NCI-H2227 treated with DMSO at 0.1 percent for 48 hours (cell line): ENCODE data around the gene SMCO4.

Experiments used
- DNase-seq: peaks from one replicate; lab custom pipeline; 2025; lab: John Stamatoyannopoulos, UW

SMCO4 gene

GRCh38 chr11:93528757-93529645 is 14.2 kb downstream of the SMCO4 start:
- peak; percentile 19 for DNase-seq

- DNase-seq = no peak
These were observed 14.9 kb downstream of the SMCO4 start for GRCh38 chr11:93528252-93528651.

GRCh38 chr11:93526641-93527583 is 16.3 kb downstream of the SMCO4 start:
- DNase-seq = no peak

GRCh38 chr11:93526346-93526633 is 16.9 kb downstream of the SMCO4 start:
- no peak for DNase-seq

- DNase-seq = no peak
These were observed 17.4 kb downstream of the SMCO4 start for GRCh38 chr11:93525601-93526345.

- DNase-seq = no peak
These were observed 18.3 kb downstream of the SMCO4 start for GRCh38 chr11:93524858-93525257.

DNA sequence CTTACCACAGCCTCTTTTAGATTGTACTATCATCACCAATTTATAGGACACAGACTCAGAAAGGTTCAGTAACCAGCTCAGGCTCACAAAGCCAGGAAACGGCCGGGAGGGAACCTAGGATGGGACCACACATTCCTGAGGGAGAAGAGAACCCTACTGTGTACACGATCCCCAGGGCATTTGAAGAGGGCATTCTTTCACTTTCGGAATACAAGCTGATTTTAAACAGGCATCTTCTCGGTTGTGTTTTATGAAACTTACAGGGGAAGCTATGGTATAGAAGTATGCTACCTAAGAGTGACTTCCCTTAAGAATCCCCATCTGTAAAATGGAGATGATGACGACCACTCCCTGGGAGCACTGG is 19.0 kb downstream of the SMCO4 start:
- no peak for DNase-seq

GRCh38 chr11:93520726-93521509 is 22.3 kb downstream of the SMCO4 start:
- DNase-seq = no peak

DNA sequence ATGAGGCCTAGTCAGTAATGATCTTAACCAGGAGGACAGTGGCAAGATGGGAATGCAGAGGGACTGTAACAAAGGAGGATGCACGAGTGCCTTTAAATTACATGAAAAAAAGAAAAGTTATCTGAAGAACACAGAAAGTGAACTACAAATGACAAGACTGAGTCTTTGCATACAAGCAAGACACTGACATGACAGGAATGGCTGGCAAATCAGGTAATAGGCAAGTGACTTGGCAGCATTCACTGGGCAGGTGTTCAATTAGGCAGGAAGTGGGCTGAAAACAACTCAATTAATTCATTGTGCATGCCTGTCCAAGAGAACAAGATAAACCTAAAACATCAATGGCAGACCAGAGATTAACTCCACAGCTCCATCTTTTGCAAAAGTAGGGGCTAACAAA is 24.0 kb downstream of the SMCO4 start:
- DNase-seq = no peak

DNA sequence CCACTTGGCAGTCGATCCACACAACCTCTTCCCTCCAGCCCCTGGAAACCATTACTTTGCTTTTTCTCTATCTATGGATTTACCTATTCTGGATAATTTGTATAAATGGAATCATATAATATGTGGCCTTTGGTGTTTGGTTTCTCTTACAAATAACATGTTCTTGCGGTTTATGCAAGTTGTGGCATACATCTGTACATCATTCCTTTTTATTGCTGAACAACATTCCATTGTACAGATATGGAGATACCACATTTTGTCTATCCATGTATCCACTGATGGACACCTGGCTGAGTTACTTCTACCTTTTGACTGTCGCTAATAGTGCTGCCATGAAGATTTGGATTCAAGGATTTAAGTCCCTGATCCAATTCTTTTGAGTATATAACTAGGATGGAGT is 25.1 kb downstream of the SMCO4 start:
- no peak for DNase-seq

DNA sequence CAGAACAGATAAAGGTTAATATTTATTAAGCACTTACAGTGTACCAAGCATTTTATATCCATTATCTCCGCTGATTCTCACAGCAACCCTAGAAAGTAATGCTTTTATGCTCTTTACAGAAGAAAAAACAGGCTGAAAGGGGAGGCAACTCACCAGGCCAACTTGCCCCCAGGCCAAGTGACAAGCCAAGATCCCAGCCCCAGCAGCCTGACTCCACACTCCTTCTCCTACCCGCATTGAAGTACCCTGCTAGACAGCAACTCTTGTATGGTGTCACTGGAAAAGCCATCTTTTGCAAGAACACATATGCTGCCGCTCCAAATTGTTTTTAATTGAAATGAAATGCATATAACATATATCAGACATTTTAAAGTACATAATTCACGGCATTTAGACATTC is 25.6 kb downstream of the SMCO4 start:
- DNase-seq = no peak

- DNase-seq = no peak
These were observed 26.1 kb downstream of the SMCO4 start for GRCh38 chr11:93517041-93517440.

DNA sequence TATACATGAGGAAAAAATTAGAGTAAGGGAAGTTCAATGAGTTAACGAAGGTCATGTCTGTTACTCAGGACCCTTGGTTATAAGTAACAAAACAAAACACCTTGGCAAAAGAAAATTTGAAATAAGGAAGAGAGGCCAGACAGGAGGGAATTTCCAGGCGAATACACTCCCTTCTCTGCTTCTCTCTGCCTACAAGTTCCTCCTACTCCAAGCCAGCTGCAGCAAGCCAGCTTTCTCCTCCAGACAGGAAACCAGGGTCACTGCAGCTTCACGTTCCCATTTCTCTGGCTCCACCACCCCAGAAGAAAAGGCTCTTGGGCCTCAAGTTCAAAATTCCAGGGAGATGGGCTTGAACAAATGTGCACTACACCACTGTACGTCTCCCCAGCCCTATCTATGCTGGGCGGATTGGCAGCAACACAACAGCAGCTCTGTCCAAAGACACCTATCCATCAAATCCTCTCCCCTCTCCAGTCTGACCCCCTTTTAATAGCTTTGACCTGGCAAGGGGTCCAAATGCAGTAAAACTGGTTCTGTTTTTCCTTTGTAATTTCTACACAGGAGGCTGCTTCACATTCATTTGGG is 27.7 kb downstream of the SMCO4 start:
- no peak for DNase-seq

DNA sequence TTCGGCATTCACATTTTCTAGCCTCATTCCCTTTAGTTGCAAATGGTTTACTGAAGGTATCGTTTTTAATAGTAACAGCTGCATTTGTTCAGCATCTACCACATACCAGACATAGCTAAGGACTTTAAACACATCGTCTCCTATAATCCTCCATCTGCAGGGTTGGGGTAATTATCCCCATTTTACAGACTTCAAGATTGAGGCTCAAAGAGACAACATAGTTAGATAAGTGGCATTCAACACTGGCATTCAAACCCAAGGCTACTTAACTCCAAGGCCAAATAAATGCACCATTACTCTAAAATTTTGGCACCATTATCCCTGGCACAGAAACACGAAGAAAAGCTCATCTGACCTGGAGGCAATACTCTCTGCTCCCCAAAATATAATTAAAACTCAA is 28.5 kb downstream of the SMCO4 start:
- no peak for DNase-seq

DNA sequence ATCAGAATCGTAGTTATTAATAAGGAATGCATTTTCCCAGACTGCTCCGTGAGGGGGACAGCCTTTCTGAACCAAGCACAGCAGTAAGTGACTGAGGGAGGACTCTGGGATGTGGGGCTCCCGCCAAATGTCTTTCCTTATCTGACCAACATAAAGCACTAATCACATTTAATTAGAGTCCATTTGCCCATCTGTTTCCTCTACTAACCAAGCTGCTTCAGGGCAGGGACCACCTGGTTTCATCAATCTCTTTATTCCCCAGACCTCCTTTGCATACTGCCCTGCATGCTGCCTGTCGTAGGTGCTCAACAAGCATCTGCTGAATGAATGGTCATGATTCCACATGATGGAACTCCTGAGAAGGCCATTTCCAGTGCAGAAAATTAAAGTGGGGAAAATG is 29.4 kb downstream of the SMCO4 start:
- DNase-seq = no peak

GRCh38 chr11:93512949-93513667 is 30.1 kb downstream of the SMCO4 start:
- DNase-seq = no peak

DNA sequence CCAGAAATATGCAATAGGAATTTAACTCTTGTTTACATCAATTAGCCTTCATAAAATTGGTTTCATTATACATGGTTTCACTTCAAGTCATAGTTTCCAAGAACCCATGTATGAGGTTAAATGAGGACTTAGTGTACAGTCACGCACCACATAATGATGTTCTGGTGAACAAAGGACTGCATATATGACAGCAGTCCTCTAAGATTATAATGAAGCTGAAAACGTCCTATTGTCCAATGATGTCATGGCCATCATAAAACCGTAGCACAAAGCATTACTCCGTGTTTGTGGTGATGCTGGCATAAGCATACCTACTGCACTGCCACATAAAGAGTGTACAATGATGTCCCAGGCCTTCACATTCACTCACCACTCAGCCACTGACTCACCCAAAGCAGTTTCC is 31.1 kb downstream of the SMCO4 start:
- DNase-seq = no peak

DNA sequence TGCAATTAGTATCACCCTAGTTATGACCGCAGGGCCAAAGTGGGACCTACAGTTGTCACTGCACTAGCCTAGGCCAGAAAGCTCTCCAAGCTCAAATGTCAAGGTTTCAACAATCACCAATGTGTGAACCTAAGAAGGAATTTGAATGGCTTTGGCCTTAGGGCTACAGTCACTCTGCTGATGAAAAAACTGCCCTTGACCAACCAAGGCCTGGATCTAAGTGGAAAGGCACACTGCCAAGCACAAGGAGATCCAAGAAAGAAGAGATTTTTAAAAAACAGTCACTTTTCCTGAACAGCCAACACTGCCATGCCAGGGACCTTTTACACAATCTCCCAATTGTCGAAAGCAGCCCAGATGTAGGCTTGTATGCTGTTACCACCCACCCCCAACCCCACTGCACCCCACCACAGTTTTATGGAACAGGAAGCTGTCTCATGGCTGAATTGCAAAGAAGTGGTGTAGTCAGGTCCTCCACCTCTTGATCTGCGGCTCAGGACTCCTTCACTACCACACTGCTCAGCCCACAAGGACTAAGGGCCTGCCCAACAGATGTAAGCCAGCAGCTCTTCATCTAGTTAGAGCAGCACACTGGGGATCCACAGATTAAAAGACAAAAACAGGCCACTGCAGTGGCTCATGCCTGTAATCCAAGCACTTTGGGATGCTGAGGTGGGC is 32.9 kb downstream of the SMCO4 start:
- no peak for DNase-seq

- DNase-seq = no peak
These were observed 35.7 kb downstream of the SMCO4 start for GRCh38 chr11:93507517-93507916.

DNA sequence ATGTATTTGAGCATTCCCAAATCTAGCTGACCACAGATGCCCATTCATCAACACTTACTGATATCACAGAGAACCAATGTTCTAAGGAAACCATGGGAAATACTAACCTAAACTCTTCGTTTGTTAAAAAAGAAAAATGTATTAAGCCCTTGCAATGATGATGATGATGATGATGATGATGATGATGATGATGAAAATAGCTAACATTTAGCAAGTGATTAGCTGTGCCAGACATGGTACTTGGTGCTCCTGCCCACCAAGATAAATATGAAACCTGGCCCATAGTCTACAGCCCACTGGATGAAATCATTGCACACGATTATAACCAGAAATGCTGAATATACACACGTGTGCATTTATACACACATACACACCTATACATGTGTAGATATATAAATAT is 37.5 kb downstream of the SMCO4 start:
- no peak for DNase-seq
